Endothelial cell of umbilical vein (primary cell): ENCODE measurements around the gene FNDC5.

Experiments
- EZH2 ChIP-seq: IDR thresholded peaks from 2 replicates; pipeline ENCODE4 v1.6.1; 2012; ENCODE audit warnings: borderline replicate concordance, low read depth, mild to moderate bottlenecking, moderate library complexity, low read length, inconsistent platforms; ENCODE audit not compliant: severe bottlenecking
- FOS ChIP-seq: IDR thresholded peaks from 2 replicates; pipeline ENCODE4 v1.6.1; 2011; ENCODE audit warnings: mild to moderate bottlenecking, low read length, moderate library complexity, borderline replicate concordance; ENCODE audit not compliant: insufficient read depth
- GATA2 ChIP-seq: IDR thresholded peaks from 2 replicates; pipeline ENCODE4 v1.7.0; 2011; ENCODE audit warnings: low read depth, mild to moderate bottlenecking, moderate library complexity, mixed read lengths, low read length; ENCODE audit not compliant: insufficient read length, insufficient read depth
- JUN ChIP-seq: IDR thresholded peaks from 2 replicates; pipeline ENCODE4 v1.6.1; 2011; ENCODE audit warnings: borderline replicate concordance, low read depth; ENCODE audit not compliant: insufficient read length, insufficient read depth
- MYC ChIP-seq: IDR thresholded peaks from one replicate; pipeline ENCODE4 v1.6.1; 2011; ENCODE audit warnings: mild to moderate bottlenecking, low read depth, low read length
- POLR2A ChIP-seq: IDR thresholded peaks from 2 replicates; pipeline ENCODE4 v1.6.1; 2012; ENCODE audit warnings: low read depth, mild to moderate bottlenecking, control low read depth, low read length
- POLR2AphosphoS5 ChIP-seq: IDR thresholded peaks from 2 replicates; pipeline ENCODE4 v1.6.1; 2012; ENCODE audit warnings: low read depth, mild to moderate bottlenecking, control low read depth, low read length, moderate library complexity; ENCODE audit not compliant: insufficient read depth
- TF ChIP-seq, protein P1 (sequence below), 2 donors: IDR thresholded peaks; 1 replicate in 1 of 2; 2 replicates in 1 of 2; pipeline ENCODE4 v1.5.1; 2011; ENCODE audit warnings: low read length in 2 of 2, mild to moderate bottlenecking in 2 of 2, moderate library complexity in 2 of 2, control low read depth in 1 of 2, inconsistent platforms in 1 of 2, low read depth in 1 of 2; ENCODE audit not compliant: insufficient read depth in 1 of 2; ENCODE audit errors: extremely low read depth in 1 of 2
- TF ChIP-seq, protein P2 (sequence below): IDR thresholded peaks from 2 replicates; pipeline ENCODE4 v1.6.1; 2011; ENCODE audit not compliant: insufficient read depth, insufficient read length

DNA sequence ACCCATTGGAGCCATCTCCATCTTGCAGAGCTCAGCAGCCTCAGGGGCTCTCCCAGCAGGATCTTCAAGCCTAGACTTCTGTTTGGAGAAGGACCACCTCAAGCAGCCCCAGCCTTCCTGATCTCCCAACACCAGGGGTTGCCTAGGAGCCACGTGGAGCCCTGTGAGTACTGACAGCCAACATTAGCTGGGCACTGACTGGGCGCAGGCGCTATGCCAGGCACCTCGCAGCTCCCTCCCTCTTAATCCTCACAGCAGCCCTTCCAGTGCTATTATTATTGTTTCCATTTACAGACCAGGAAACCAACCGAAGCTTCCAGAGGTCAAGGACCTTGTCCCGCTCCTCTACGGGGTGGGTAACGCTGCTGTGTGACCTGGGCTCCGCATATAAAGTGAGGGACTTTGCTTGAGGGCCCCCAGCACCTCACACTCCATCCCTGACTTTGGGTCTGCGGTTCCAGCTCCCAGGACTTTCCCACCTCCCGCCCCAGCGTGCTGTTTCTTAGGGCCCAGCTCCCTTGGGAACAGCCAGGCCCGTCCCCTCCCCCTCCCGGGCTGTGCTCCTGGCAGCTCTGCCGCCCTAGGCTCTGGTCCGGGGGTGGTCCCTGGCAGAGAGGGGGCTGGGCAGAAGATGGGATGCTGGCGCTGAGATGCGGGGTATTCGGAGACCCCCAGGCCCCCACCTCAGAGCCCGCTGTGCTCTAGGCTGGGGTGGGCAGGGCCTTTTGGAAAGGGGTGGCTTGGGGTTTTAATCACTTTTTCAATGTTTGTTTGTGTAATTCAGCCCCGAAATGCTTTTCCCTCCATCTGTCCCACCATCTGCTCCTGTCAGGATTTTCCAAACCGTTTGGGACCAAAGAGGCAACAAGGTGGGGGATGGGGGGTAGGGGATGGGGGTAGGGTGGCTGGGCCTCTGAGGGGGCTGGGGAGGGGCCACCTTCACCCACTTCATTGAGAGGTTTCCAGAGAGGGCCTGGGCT, 11.4 kb upstream of the FNDC5 start:
- no peak for TF ChIP-seq POLR2AphosphoS5
- no peak for TF ChIP-seq POLR2A
- TF ChIP-seq, protein P1, sequence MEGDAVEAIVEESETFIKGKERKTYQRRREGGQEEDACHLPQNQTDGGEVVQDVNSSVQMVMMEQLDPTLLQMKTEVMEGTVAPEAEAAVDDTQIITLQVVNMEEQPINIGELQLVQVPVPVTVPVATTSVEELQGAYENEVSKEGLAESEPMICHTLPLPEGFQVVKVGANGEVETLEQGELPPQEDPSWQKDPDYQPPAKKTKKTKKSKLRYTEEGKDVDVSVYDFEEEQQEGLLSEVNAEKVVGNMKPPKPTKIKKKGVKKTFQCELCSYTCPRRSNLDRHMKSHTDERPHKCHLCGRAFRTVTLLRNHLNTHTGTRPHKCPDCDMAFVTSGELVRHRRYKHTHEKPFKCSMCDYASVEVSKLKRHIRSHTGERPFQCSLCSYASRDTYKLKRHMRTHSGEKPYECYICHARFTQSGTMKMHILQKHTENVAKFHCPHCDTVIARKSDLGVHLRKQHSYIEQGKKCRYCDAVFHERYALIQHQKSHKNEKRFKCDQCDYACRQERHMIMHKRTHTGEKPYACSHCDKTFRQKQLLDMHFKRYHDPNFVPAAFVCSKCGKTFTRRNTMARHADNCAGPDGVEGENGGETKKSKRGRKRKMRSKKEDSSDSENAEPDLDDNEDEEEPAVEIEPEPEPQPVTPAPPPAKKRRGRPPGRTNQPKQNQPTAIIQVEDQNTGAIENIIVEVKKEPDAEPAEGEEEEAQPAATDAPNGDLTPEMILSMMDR (IDR thresholded peaks at IDR 0.05; ENCODE audit: extremely low read depth in 1 of 2, insufficient read depth in 1 of 2, low read depth in 1 of 2, low read length in 2 of 2), result no peak
- TF ChIP-seq, protein P2, sequence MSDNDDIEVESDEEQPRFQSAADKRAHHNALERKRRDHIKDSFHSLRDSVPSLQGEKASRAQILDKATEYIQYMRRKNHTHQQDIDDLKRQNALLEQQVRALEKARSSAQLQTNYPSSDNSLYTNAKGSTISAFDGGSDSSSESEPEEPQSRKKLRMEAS, result no peak
- no peak for TF ChIP-seq FOS
- no peak for TF ChIP-seq EZH2
- TF ChIP-seq JUN, result no peak
- TF ChIP-seq GATA2, result no peak
- TF ChIP-seq MYC, result no peak
